GM18870 (cell line): ENCODE measurements around the gene MYH6.
"Not testable (repeated sequence)": the region's sequence is repeated elsewhere in the genome, so short reads cannot be mapped to it uniquely, and the experiment has no call there.

Experiments
- ATAC-seq: cut with Tn5 transposase; IDR thresholded peaks from one replicate; pipeline ENCODE4 v1.9.1; 2021; ENCODE audit warnings: moderate library complexity; ENCODE audit not compliant: unreplicated experiment

The MYH6 gene

DNA sequence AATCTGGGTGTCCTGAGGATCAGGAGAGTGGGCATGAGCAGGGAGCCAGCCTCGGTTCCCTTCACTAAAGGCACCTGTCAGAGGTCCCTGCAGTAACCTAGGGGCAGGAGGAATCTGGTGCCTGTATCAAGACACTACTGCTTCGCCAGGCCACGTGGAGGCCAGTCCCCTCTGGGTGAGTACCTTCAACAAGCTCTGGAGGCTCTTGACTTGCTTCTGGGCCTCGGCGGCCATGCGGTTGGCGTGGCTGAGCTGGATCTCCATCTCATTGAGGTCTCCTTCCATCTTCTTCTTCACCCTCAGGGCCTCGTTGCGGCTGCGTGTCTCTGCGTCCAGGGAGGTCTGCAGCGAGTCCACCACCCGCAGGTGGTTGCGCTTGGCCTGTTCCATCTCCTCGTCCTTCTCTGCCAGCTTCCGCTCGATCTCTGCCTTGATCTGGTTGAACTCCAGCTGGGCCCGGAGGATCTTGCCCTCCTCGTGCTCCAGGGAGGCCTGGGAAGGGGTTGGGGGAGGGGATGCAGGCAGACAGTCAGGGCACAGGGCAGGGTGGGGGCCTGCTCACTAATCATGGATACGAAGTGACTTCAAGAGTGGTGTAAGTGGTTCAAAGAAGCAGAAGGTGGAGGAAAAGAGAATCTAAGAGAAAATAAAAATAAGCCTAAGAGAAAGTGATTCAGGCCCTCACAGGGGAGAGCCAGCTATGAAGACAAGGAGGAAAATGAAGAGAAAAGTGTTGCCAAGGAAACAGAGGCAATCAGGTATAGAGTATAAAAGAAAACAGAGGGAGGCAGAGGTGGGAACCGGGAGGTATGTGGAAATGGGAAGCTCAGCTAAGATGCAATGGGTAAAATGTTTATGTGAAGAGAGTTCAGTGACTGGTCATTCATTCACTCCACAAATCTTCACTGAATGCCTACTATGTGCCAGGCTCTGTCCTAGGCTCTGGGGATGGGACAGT, 8.0 kb upstream of the MYH6 start:
- no peak for ATAC-seq

DNA sequence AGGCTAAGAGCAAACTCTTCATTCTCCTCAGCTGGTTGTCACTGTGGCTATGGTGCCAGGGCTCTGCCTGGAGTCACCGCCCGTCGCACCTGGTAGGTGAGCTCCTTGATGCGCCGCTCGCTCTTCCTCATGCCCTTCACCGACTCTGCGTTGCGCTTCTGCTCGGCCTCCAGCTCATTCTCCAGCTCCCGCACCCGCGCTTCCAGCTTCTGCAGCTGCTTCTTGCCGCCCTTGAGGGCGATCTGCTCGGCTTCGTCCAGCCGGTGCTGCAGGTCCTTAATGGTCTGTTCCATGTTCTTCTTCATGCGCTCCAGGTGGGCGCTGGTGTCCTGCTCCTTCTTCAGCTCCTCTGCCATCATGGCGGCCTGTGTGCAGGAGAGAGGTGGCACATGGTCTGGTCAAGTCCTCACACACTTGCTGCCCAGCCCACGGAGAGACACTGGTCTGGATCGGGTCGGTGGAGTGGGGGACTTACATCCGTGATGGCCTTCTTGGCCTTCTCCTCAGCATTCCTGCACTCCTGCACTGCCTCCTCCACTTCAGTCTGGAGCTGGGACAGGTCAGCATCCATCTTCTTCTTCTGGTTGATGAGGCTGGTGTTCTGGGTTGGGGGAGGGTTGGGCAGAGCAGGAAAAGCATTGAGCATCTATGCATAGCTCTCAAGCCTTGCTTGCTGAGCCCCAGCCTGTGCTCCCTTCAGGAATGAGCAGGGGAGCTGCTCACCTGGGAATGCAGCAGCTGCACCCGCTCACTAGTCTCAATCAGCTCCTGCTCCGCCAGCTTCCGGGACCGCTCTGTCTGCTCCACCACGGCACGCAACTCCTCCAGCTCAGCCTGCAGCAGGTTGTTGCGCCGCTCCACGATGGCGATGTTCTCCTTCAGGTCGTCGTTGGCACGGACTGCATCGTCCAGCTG, 7.1 kb upstream of the MYH6 start:
- ATAC-seq, result no peak

DNA sequence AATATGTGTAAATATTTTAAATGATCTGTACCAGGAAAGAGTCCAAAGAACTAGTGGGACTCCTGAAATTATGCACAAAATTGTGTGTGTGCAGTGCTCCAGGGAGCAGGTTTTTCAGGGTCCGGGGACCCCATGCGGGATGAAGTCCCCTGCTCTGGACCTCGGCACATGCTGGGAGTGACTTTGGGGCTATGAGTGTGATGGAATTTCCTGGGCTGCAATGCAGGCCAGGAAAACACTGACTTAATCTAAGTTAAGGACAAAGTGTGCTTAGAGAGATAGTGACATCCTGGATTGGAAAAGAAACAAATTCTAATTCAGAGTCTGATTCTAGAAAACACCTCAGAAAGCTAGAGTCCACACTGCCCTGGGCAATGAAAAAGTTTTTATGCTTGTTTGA, 6.2 kb upstream of the MYH6 start:
- no peak for ATAC-seq

GRCh38 chr14:23413681-23414080, 5.6 kb upstream of the MYH6 start:
- ATAC-seq, result no peak

DNA sequence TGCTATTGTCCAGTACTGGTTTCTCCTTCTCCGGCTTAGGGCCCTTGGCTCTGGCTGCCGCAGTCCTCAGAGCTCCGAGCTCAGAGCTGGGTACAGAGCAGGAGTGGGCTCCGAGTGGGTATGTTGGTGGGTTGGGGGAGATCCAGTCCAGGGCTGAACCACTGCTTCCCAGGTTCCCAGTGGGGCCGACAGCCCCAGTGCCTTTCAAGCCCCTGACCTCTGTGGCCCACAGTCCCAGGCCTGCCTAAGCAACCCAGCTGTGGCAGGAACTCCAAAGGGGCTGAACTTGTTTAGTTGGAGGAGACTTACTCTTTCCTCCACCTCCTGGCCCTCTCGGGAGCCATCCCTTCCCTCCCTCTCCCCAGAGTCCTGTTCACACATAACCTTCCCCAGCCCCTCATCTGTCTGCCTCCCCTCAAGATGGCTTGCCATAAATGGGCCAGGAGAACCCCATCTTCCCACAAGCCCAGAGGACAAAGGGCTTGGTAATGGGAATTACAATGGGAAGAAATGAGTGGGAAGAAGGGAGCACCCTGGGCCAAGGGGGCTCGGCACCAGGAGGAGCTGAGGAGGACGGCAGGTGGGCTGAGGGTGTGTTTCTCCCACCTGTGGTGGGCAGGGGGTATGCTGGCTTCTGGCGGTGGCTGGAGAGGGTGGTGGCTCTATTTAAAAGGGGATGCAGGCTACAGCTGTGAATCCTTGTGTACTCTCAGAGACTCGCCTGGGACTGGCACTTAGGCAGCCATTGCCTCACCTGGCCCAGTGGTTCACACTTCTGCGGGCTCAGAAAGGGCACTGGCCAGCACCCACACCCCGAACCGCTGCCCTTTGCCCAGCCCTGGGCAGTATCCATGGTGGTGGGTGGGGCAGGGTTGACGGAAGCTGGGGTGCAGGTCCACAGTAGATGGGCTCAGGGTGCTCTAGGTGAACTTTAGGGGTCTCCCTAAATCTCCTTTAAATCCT, 3.8 kb upstream of the MYH6 start:
- no peak for ATAC-seq

DNA sequence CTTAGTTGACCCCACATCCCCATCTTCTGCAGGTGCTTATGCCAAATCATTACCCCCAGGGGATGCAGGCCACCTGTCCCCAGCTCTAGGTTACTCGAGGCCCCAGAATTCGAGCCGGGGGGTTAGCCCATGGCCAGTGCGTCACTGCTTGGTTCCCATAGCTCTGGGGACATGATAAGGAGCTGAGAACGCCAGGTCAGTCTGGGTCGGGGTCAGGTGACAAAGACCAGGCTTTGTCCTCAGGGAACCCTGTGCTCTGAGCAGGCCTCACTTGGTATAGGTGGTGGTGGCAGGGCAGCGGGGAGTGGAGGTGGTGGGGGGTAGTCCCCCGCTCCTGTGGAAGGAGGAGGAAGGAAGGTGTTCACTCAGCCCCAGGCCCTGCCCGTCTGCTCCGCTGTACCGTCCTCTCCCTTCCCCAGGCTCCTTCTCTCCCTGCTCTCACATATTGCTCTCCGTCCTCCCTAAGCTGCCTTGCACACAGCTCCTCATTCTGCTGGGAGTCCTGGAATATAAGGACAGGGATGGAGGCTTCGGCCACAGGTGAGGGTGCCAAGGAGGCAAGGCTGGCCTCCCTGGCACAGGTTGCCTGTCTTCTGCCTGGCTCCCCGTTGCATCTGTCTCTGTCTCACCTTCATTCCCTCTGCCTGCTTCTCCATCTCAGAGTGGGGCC, 2.0 kb upstream of the MYH6 start:
- no peak for ATAC-seq

DNA sequence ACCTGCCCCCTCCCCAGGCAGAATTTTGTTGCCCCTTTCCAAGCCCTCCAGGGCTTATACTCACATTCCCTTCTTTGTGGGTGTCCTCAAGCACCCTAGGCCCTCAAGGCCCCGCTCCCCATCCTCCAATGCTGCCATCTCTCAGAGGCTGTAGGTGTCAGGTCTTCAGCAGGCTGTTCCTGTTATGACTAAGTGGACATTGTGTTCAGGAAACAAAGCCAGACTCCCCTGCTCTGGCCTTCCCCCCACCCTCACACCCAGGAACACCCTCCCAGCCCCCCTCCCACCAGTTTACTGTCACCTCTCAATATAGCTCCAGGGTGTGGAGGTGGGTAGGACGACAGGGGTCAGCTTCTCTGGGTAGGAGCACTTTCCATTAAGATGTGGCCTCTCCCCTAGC, 1.4 kb upstream of the MYH6 start:
- no peak for ATAC-seq

GRCh38 chr14:23408307-23408630, 196 bp upstream of the MYH6 start:
- no peak for ATAC-seq

DNA sequence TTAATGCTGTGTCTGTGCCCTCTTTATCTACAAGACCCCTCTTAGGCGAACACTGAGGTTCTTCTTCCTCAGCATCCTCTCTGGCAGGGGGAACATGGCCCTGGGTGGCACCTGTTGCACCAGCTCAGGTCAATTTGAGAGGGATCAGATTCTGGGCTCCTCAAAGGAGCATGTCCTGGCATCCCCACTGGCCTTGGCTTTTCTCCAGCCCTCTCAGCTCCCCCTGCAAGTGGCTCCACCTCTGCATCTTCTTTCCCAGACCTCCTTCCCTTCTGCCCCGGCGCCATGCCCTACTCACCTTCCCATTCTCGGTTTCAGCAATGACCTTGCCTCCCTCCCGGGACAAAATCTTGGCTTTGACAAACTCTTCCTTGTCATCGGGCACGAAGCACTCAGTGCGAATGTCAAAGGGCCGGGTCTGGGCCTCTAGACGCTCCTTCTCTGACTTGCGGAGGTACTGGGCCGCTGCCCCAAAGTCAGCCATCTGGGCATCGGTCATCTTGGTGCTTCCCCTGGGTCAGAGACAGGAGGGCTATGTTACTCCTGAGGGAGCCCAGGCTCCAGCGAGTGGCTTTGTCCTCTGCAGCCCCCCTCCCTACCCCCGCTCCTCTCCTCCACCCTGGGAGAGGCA, 1.2 kb downstream of the MYH6 start:
- ATAC-seq, result no peak

GRCh38 chr14:23406244-23406643, 1.8 kb downstream of the MYH6 start:
- no peak for ATAC-seq

DNA sequence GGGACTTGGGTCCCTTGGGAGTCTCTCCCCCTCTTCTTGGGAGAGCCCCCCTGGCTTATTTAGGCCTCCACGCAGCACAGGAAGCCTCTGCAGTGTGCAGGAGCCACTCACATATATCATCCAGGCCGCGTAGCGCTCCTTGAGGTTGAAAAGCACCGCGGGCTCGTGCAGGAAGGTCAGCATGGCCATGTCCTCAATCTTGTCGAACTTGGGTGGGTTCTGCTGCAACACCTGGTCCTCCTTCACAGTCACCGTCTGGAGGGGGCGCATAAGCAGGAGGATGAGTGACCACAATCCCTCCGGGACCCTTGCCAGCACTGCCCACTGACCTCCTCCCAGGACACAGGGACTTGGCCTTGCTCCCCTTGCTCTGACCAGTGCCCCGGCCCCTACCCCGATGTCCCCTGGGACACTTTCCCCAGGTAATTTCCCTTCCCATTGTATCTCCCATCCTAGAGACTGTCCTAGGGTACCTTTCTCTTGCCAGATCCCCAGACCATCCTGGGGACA, 2.5 kb downstream of the MYH6 start:
- no peak for ATAC-seq

GRCh38 chr14:23405096-23405495, 3.0 kb downstream of the MYH6 start:
- no peak for ATAC-seq

GRCh38 chr14:23404331-23404900, 3.7 kb downstream of the MYH6 start:
- ATAC-seq, result no peak

- no peak for ATAC-seq
Observed at GRCh38 chr14:23403908-23404307, 4.2 kb downstream of the MYH6 start.

GRCh38 chr14:23403139-23403438, 5.0 kb downstream of the MYH6 start:
- no peak for ATAC-seq

DNA sequence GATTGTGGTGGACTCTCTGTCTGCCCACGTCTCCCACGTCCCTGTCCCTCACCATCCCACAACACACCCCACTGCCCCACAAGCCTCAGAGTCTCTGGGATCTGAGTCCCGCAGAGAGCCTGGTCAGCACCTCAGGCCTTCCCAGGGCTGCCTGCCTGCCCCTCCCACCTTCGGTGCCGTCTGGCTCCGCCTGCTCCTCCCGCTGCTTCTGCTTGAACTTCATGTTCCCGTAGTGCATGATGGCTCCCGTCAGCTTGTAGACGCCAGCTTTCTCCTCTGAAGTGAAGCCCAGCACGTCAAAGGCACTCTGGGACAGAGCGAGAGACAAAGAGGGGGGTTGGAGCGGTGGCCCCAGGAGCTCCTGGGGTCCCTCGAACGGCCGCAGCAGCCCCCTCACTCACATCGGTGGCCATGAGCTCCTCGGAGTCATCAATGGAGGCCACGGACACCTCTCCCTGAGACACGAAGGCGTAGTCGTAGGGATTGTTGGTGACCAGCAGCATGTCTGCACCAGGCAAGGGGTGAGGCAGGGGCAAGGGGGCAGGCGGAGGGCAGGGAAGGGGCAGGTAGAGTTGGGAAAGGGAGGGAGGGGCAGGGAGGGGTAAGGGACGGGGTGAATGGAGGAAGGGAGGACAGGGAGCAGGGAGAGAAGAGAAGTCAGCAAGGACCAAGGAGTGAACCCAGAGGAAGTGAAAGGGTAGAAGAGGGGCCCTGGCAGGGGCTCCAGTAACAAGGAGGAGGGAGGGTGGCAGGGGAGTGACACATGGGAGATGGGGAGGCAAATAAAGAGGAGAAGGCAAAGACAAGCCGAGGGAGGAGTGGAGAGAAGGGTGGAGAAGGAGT, 5.6 kb downstream of the MYH6 start:
- ATAC-seq, result no peak

DNA sequence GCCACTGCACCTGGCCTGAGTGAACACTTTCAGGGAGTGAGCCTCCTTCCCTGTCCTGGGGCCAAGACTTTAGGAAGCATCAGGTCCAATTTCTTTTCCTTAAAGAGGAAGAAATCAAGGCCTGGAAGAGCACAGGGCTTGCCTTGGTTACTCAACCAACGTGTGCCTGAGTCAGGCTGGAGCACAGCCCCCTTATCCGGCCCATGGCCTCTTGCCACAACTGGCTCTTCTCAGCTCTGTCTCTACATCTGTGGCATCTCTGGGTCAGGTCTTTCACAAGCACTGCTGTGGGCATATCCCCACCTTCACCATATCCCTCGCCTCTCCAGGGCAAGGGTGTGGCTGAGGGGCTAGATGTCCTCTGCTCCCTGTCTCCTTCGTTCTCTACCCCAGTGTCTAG, 6.8 kb downstream of the MYH6 start:
- no peak for ATAC-seq

DNA sequence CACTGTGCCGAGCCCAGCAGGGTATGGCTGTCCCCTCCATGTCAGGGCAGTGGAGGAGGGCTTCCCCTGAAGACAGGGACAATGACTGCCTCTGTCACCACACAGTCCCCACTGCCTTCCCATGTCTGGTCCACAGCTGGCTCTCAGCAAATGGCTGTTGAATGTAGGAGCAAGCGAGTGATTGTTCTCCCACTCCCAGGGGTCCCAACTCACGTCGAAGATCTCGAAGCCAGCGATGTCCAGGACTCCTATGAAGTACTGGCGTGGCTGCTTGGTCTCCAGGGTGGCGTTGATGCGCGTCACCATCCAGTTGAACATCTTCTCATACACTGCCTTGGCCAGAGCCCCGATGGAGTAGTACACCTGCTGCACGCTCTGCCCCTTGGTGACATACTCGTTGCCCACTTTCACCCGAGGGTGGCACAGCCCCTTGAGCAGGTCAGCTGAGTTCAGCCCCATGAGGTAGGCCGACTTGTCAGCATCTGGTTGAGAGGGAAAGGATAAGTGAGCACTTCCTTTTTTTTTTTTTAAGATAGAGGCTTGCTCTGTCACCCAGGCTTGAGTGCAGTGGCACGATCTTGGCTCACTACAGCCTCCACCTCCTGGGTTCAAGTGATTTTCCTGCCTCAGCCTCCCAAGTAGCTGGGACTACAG, 7.5 kb downstream of the MYH6 start:
- not testable (repeated sequence) for ATAC-seq
